Measurements from ENCODE around the gene NPL. TPM values are rescaled to one million over a fixed set of nuclear protein-coding genes. Genes with fewer than 3 reads are reported as not detected.

Gene NPL
- total RNA-seq, 1 donor from 2014 or later, result 47.5 TPM

DNA sequence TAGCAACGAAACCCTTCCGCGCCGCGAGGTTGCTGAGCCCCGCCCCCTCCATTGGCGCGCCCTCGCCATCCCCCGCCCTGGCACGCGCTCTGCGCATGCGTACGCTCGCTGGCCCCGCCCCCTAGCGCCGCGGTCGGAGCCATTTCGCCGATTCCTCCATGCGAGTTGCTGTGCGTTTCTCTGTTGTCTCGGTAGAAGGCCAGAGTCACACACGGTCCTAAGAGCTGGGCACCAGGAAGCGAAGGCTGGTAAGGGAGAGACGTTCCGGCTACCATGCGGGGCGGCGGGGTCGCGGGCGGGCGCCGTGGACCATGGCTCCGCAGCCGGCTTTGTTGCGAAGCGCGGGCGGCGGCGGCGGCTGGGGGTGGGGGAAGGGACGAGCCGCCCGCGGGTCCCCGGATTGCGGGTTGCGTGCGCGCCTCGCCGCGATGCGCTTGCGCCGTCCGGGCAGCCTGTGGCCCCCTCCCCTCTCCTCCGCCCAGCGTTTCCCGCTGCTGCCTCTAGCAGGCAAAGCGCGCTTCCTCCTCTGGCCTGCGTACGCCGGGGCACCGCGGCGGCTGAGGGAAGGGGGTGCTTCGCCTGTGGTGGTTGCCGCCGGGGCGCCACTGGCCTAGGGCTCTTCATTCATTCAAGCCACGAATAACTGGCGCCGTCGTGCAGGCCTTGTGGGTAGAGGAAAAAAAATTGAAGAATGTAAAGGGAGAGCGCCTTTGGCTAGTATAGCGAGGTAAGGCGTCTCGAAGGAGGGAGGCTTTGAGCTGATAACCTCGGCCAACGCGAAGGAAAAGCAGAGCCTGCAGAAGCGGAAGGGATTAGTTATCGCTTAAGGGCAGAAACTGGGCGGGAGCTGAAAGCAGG lies 49.9 kb downstream of the NPL start, which contains the start of gene DHX9:
TSS of gene DHX9 (plus strand) at position 139 of the 858 bp plus-strand sequence. CDS start 3,220 bp downstream, outside the sequence.
- Histone ChIP-seq H3K4me1 (ENCODE audit: control insufficient read depth in 3 of 3, insufficient read depth in 3 of 3, low read length in 3 of 3) (peaks cover 16 to 25% (median 17%) of the 10 kb centered on the region in 3 donors), H3K27me3 (ENCODE audit: control insufficient read depth in 3 of 3, insufficient read depth in 3 of 3, low read length in 3 of 3) (no peaks in the 10 kb centered on the region)

DNA sequence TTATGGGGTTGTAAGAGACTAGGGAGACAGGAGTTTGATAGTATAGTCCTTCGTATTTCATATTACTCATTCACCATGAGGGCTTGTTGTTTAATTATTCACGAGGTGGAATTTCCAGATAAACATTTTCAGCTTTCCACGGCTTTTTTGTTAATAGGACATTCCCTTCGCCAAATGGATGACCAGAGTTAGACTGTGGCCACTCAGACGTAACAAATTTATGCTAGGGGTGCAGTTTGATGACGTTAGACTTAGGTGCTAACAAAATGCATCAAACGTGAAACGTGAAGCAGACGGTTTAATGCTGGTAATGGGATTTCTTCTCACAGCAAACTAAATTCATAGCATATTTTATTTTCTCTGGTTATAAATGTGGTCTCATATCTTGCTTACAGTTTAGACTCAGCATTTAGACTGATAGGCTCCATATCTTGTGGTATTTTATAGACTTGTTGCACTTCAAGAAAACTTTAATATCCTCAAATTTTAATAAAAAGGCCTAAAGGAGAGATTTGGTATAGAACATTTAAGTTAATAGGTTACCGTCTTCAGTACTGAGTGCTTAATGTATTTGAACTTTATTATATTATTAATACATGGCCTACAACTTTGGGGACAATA lies 51.9 kb downstream of the NPL start:
- Histone ChIP-seq H3K27me3 (ENCODE audit: control insufficient read depth in 3 of 3, insufficient read depth in 3 of 3, low read length in 3 of 3) (no peaks in the 10 kb centered on the region), H3K4me1 (ENCODE audit: control insufficient read depth in 3 of 3, insufficient read depth in 3 of 3, low read length in 3 of 3) (peaks cover 16 to 25% (median 17%) of the 10 kb centered on the region in 3 donors), H3K36me3 (ENCODE audit: control insufficient read depth in 3 of 3, insufficient read depth in 3 of 3, low read length in 3 of 3) (peaks cover 6 to 19% (median 11%) of the 10 kb centered on the region in 3 donors), H3K9ac (ENCODE audit: low read depth in 1 of 3, low read length in 3 of 3) (no peak overlapping the region), H3K27ac (ENCODE audit: low read depth, low read length) (no peak overlapping the region), H3K4me3 (ENCODE audit: low read length in 3 of 3) (no peak overlapping the region), H3K9me3 (ENCODE audit: control insufficient read depth in 3 of 3, low read length in 3 of 3) (no peaks in the 10 kb centered on the region)

More for the DNA sequence above, 49.9 kb downstream of the NPL start, which contains the start of gene DHX9:
- peak within 1 kb of the TSS; percentile 87 for H3K27ac ChIP-seq (ENCODE audit: low read depth, low read length)
- peaks cover 2 to 7% (median 6%) of the 10 kb centered on the region in 3 donors for H3K36me3 ChIP-seq (ENCODE audit: control insufficient read depth in 3 of 3, insufficient read depth in 3 of 3, low read length in 3 of 3)
- H3K4me3 ChIP-seq (ENCODE audit: low read length in 3 of 3), result peak within 1 kb of the TSS; percentile 85 to 97 (median 90)
- H3K9me3 ChIP-seq (ENCODE audit: control insufficient read depth in 3 of 3, low read length in 3 of 3), result no peaks in the 10 kb centered on the region
- peak within 1 kb of the TSS; percentile 78 to 90 (median 89) for H3K9ac ChIP-seq (ENCODE audit: low read depth in 1 of 3, low read length in 3 of 3)

DNA sequence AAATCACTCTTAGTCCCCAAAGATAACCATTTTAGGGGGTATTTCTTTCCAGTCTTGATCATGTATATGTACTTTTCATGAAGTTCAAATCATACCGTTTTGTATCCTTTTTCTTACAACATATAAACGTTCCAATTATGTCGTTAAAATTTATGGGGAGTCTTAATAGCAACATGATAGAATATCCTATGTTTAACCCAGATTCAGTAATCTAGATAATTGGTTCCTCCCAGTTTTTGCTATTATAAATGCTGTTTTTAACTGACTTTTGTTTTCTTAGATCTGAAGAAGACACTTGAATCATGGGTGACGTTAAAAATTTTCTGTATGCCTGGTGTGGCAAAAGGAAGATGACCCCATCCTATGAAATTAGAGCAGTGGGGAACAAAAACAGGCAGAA lies 52.7 kb downstream of the NPL start:
- Histone ChIP-seq H3K36me3 (ENCODE audit: control insufficient read depth in 3 of 3, insufficient read depth in 3 of 3, low read length in 3 of 3) (peaks cover 6 to 20% (median 14%) of the 10 kb centered on the region in 3 donors), H3K4me3 (ENCODE audit: low read length in 3 of 3) (no peak overlapping the region), H3K9ac (ENCODE audit: low read depth in 1 of 3, low read length in 3 of 3) (no peak overlapping the region), H3K27me3 (ENCODE audit: control insufficient read depth in 3 of 3, insufficient read depth in 3 of 3, low read length in 3 of 3) (no peaks in the 10 kb centered on the region), H3K9me3 (ENCODE audit: control insufficient read depth in 3 of 3, low read length in 3 of 3) (no peaks in the 10 kb centered on the region), H3K27ac (ENCODE audit: low read depth, low read length) (no peak overlapping the region), H3K4me1 (ENCODE audit: control insufficient read depth in 3 of 3, insufficient read depth in 3 of 3, low read length in 3 of 3) (peaks cover 16 to 25% (median 17%) of the 10 kb centered on the region in 3 donors)

DNA sequence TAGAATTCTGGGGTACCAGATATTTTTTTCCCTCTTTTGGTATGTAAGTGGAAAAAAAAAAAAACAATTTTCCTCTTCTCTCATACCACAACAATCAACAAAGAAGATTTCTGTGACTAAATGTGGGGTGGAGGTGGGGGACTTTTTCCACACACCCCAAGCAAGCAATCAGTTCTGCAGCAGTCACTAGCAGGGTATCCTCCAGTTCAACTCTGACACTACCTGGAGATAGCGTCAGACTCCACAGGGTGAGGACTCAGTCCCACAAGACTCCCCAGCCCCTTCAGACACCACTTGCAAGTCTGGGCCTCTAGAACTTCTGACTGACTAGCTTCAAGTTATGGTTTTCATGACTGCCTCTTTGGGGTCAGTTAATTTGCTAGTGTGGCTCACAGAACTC lies 55.8 kb downstream of the NPL start:
- H3K9ac ChIP-seq (ENCODE audit: low read depth in 1 of 3, low read length in 3 of 3), result no peak overlapping the region
- H3K36me3 ChIP-seq (ENCODE audit: control insufficient read depth in 3 of 3, insufficient read depth in 3 of 3, low read length in 3 of 3), result peaks cover 15 to 44% (median 28%) of the 10 kb centered on the region in 3 donors
- H3K27me3 ChIP-seq (ENCODE audit: control insufficient read depth in 3 of 3, insufficient read depth in 3 of 3, low read length in 3 of 3), result no peaks in the 10 kb centered on the region
- H3K4me1 ChIP-seq (ENCODE audit: control insufficient read depth in 3 of 3, insufficient read depth in 3 of 3, low read length in 3 of 3), result peaks cover 8 to 17% (median 11%) of the 10 kb centered on the region in 3 donors
- no peak overlapping the region for H3K4me3 ChIP-seq (ENCODE audit: low read length in 3 of 3)
- H3K27ac ChIP-seq (ENCODE audit: low read depth, low read length), result no peak overlapping the region
- no peaks in the 10 kb centered on the region for H3K9me3 ChIP-seq (ENCODE audit: control insufficient read depth in 3 of 3, low read length in 3 of 3)

DNA sequence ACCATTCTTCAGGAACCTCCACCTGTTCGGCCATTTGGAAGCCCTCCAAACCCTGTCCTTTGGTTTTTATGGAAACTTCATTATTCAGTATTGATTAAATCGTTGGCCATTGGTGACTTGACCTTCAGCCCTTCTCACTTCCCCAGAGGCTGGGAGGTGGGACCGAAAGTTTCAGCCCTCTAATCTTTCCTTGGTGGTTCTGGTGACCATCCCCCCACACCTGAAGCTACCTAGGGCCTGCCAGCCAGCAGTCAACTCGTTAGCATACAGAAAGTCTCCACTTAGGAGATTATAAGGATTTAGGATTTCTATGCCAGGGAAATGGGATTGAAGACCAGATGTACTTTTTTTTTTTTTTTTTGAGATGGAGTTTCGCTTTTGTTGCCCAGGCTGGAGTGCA lies 56.3 kb downstream of the NPL start:
- Histone ChIP-seq H3K27me3 (ENCODE audit: control insufficient read depth in 3 of 3, insufficient read depth in 3 of 3, low read length in 3 of 3) (no peaks in the 10 kb centered on the region), H3K9ac (ENCODE audit: low read depth in 1 of 3, low read length in 3 of 3) (no peak overlapping the region), H3K27ac (ENCODE audit: low read depth, low read length) (no peak overlapping the region), H3K4me1 (ENCODE audit: control insufficient read depth in 3 of 3, insufficient read depth in 3 of 3, low read length in 3 of 3) (peaks cover 2 to 13% (median 6%) of the 10 kb centered on the region in 3 donors), H3K36me3 (ENCODE audit: control insufficient read depth in 3 of 3, insufficient read depth in 3 of 3, low read length in 3 of 3) (peaks cover 19 to 48% (median 28%) of the 10 kb centered on the region in 3 donors), H3K9me3 (ENCODE audit: control insufficient read depth in 3 of 3, low read length in 3 of 3) (no peaks in the 10 kb centered on the region), H3K4me3 (ENCODE audit: low read length in 3 of 3) (no peak overlapping the region)

DNA sequence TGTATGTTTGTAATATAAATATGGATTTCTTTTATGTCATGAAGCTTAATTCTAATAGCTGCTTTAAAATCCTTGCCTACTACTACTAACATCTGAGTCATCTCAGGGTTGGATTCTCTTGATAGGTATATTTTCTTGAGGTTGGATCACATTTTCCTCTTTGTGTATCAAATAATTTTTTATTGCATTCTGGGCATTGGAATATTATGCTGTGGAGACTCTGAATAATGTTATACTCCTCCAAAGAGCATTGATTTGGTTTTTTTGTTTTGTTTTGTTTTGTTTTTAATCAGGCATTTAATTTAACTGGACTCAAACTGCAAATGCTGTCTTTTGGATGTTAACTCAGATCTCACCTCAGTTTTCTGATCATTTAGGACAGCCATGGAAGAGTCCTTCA lies 57.5 kb downstream of the NPL start:
- Histone ChIP-seq H3K9me3 (ENCODE audit: control insufficient read depth in 3 of 3, low read length in 3 of 3) (no peaks in the 10 kb centered on the region), H3K9ac (ENCODE audit: low read depth in 1 of 3, low read length in 3 of 3) (no peak overlapping the region), H3K27ac (ENCODE audit: low read depth, low read length) (no peak overlapping the region), H3K4me1 (ENCODE audit: control insufficient read depth in 3 of 3, insufficient read depth in 3 of 3, low read length in 3 of 3) (peaks cover 0 to 6% (median 5%) of the 10 kb centered on the region in 3 donors), H3K27me3 (ENCODE audit: control insufficient read depth in 3 of 3, insufficient read depth in 3 of 3, low read length in 3 of 3) (no peaks in the 10 kb centered on the region), H3K36me3 (ENCODE audit: control insufficient read depth in 3 of 3, insufficient read depth in 3 of 3, low read length in 3 of 3) (peaks cover 26 to 54% (median 32%) of the 10 kb centered on the region in 3 donors), H3K4me3 (ENCODE audit: low read length in 3 of 3) (no peak overlapping the region)

DNA sequence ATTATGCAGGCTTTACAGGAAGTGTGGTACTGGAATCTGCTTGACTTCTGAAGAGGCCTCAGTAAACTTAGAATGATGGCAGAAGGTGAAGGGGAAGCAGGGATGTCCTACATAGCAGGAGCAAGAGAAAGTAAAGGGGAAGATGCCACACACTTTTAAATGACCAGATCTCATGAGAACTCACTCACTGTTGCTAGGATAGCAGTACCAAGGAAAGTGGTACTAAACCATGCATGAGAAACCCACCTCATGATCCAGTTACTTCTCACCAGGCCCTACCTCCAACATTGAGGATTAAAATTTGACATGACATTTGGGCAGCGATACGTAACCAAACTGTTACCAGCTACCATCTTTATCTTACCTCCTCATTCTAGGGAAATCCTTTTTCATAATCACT lies 59.2 kb downstream of the NPL start:
- Histone ChIP-seq H3K9me3 (ENCODE audit: control insufficient read depth in 3 of 3, low read length in 3 of 3) (no peaks in the 10 kb centered on the region), H3K27ac (ENCODE audit: low read depth, low read length) (no peak overlapping the region), H3K36me3 (ENCODE audit: control insufficient read depth in 3 of 3, insufficient read depth in 3 of 3, low read length in 3 of 3) (peaks cover 39 to 65% (median 46%) of the 10 kb centered on the region in 3 donors), H3K27me3 (ENCODE audit: control insufficient read depth in 3 of 3, insufficient read depth in 3 of 3, low read length in 3 of 3) (no peaks in the 10 kb centered on the region), H3K4me1 (ENCODE audit: control insufficient read depth in 3 of 3, insufficient read depth in 3 of 3, low read length in 3 of 3) (no peaks in the 10 kb centered on the region), H3K4me3 (ENCODE audit: low read length in 3 of 3) (no peak overlapping the region), H3K9ac (ENCODE audit: low read depth in 1 of 3, low read length in 3 of 3) (no peak overlapping the region)

DNA sequence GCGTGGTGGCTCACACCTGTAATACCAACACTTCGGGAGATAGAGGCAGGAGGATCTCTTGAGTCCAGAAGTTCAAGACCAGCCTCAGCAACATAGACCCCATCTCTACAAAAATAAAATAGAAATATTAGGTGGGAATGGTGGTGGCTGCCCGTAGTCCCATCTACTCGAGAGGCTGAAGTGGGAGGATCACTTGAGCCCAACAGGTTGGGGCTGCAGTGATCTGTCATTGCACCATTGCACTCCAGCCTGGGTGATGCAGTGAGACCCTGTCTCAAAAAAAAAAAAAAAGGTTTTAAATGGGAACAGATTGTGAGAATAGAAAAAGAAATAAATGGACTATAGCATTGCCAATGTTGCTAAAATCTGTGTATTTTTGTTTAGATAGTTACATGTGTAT lies 60.7 kb downstream of the NPL start:
- Histone ChIP-seq H3K9me3 (ENCODE audit: control insufficient read depth in 3 of 3, low read length in 3 of 3) (no peaks in the 10 kb centered on the region), H3K9ac (ENCODE audit: low read depth in 1 of 3, low read length in 3 of 3) (no peak overlapping the region), H3K27me3 (ENCODE audit: control insufficient read depth in 3 of 3, insufficient read depth in 3 of 3, low read length in 3 of 3) (no peaks in the 10 kb centered on the region), H3K27ac (ENCODE audit: low read depth, low read length) (no peak overlapping the region), H3K4me1 (ENCODE audit: control insufficient read depth in 3 of 3, insufficient read depth in 3 of 3, low read length in 3 of 3) (no peaks in the 10 kb centered on the region), H3K36me3 (ENCODE audit: control insufficient read depth in 3 of 3, insufficient read depth in 3 of 3, low read length in 3 of 3) (peaks cover 49 to 69% (median 49%) of the 10 kb centered on the region in 3 donors), H3K4me3 (ENCODE audit: low read length in 3 of 3) (no peak overlapping the region)

DNA sequence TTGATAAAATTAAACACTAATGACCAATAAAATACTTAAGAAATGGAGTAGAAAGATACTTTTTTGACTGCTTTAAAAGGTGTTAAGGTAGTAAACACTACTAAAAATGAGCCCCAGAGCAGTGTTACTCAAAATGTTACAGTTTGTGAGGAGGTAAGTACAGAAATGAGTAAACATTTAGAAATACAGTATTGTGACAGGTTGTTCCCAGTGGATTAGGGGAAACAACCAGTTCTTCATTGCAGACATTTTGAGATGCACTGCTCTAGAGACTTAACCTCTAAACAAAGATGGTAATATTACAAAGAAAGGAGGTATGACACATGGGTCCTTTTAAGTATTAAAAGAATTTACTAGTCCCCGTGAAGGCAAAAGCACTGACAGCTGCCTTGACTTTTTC lies 62.3 kb downstream of the NPL start:
- Histone ChIP-seq H3K9ac (ENCODE audit: low read depth in 1 of 3, low read length in 3 of 3) (no peak overlapping the region), H3K27ac (ENCODE audit: low read depth, low read length) (no peak overlapping the region), H3K9me3 (ENCODE audit: control insufficient read depth in 3 of 3, low read length in 3 of 3) (no peaks in the 10 kb centered on the region), H3K4me3 (ENCODE audit: low read length in 3 of 3) (no peak overlapping the region), H3K4me1 (ENCODE audit: control insufficient read depth in 3 of 3, insufficient read depth in 3 of 3, low read length in 3 of 3) (no peaks in the 10 kb centered on the region), H3K27me3 (ENCODE audit: control insufficient read depth in 3 of 3, insufficient read depth in 3 of 3, low read length in 3 of 3) (no peaks in the 10 kb centered on the region), H3K36me3 (ENCODE audit: control insufficient read depth in 3 of 3, insufficient read depth in 3 of 3, low read length in 3 of 3) (peaks cover 49 to 74% (median 64%) of the 10 kb centered on the region in 3 donors)

DNA sequence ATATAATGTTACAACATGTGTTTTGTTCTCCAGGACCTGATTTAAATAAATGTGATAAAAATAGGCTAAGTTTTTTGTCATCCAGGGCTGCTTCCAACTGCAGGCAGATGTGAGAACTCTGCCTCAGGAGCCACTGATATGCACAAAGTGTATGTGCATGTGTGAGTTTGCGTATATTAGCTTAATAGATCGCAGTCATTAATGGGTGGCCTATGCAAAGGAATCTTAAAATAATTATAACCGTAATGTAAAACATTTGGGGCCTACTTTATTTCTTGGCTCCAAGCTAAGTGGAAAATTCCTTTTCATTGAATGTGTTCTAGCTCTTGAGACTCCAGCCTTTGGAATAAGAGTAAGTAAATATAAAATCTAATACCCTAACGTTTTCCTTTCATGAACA lies 66.3 kb downstream of the NPL start:
- Histone ChIP-seq H3K27ac (ENCODE audit: low read depth, low read length) (no peak overlapping the region), H3K9ac (ENCODE audit: low read depth in 1 of 3, low read length in 3 of 3) (no peak overlapping the region), H3K27me3 (ENCODE audit: control insufficient read depth in 3 of 3, insufficient read depth in 3 of 3, low read length in 3 of 3) (no peaks in the 10 kb centered on the region), H3K36me3 (ENCODE audit: control insufficient read depth in 3 of 3, insufficient read depth in 3 of 3, low read length in 3 of 3) (peaks cover 61 to 91% (median 84%) of the 10 kb centered on the region in 3 donors), H3K4me1 (ENCODE audit: control insufficient read depth in 3 of 3, insufficient read depth in 3 of 3, low read length in 3 of 3) (no peaks in the 10 kb centered on the region), H3K9me3 (ENCODE audit: control insufficient read depth in 3 of 3, low read length in 3 of 3) (no peaks in the 10 kb centered on the region), H3K4me3 (ENCODE audit: low read length in 3 of 3) (no peak overlapping the region)
